ENCODE data around the gene PRB4.

GRCh38 chr12:11347810-11348209, 37.6 kb upstream of the PRB4 start:
- TF ChIP-seq SUZ12 (IDR thresholded peaks at IDR 0.05; ENCODE audit: extremely low read depth, insufficient read depth, insufficient read length): no peak
- no peak for TF ChIP-seq ZNF274 (IDR thresholded peaks at IDR 0.05; ENCODE audit: low read depth, low read length)
- no peak for TF ChIP-seq YY1 (IDR thresholded peaks at IDR 0.05; ENCODE audit: insufficient read depth, insufficient read length)

All from NT2/D1 (cell line).